H9 (cell line): Measurements from ENCODE around the gene ING1. TPM values are rescaled to one million over a fixed set of nuclear protein-coding genes. Genes with fewer than 3 reads are reported as not detected.

Experiments
- DNase-seq: peaks from one replicate; pipeline ENCODE4 v3.0.0-alpha.2; 2017
- H2AFZ ChIP-seq: one replicate; pipeline ENCODE4 v1.6.1; 2013; ENCODE audit warnings: mild to moderate bottlenecking, low read length, control low read depth, moderate library complexity
- H2AK5ac ChIP-seq: 2 replicates; pipeline ENCODE4 v1.6.1; 2013; ENCODE audit warnings: low read length, control low read depth, mixed read lengths; ENCODE audit not compliant: insufficient read length
- H2BK120ac ChIP-seq: one replicate; pipeline ENCODE4 v1.6.1; 2013; ENCODE audit warnings: low read depth, mild to moderate bottlenecking, low read length, control low read depth, inconsistent platforms; ENCODE audit not compliant: poor library complexity, severe bottlenecking
- H2BK12ac ChIP-seq: 2 replicates; pipeline ENCODE4 v1.6.1; 2013; ENCODE audit warnings: low read length, control low read depth, mixed read lengths, low read depth; ENCODE audit not compliant: insufficient read length
- H2BK15ac ChIP-seq: 2 replicates; pipeline ENCODE4 v1.6.1; 2013; ENCODE audit warnings: low read depth, low read length, control low read depth
- H2BK20ac ChIP-seq: one replicate; pipeline ENCODE4 v1.6.1; 2013; ENCODE audit warnings: low read depth, mild to moderate bottlenecking, low read length, control low read depth, inconsistent platforms; ENCODE audit not compliant: poor library complexity, severe bottlenecking
- H2BK5ac ChIP-seq: 2 replicates; pipeline ENCODE4 v1.6.1; 2013; ENCODE audit warnings: low read length, control low read depth, mixed read lengths; ENCODE audit not compliant: insufficient read length
- H3K14ac ChIP-seq: 2 replicates; pipeline ENCODE4 v1.6.1; 2013; ENCODE audit warnings: low read length, control low read depth; ENCODE audit not compliant: insufficient read depth
- H3K18ac ChIP-seq: 2 replicates; pipeline ENCODE4 v1.6.1; 2013; ENCODE audit warnings: low read depth, mild to moderate bottlenecking, mixed read lengths, low read length, control low read depth; ENCODE audit not compliant: insufficient read length
- H3K23ac ChIP-seq: 2 replicates; pipeline ENCODE4 v1.6.1; 2013; ENCODE audit warnings: low read length, control low read depth, mixed read lengths, low read depth; ENCODE audit not compliant: insufficient read length
- H3K23me2 ChIP-seq: 2 replicates; pipeline ENCODE4 v1.6.1; 2013; ENCODE audit warnings: low read depth, mild to moderate bottlenecking, mixed read lengths, low read length, control low read depth; ENCODE audit not compliant: insufficient read length, poor library complexity, severe bottlenecking
- H3K27ac ChIP-seq: 2 replicates; pipeline ENCODE4 v1.5.1; 2013; ENCODE audit warnings: low read length, control low read depth, mixed read lengths, low read depth; ENCODE audit not compliant: insufficient read length
- H3K27me3 ChIP-seq: 2 replicates; pipeline ENCODE4 v1.6.1; 2013; ENCODE audit warnings: low read length, control low read depth, inconsistent platforms; ENCODE audit not compliant: insufficient read depth
- H3K4ac ChIP-seq: 2 replicates; pipeline ENCODE4 v1.6.1; 2013; ENCODE audit warnings: low read depth, mild to moderate bottlenecking, control low read depth, inconsistent platforms, low read length, moderate library complexity
- H3K4me1 ChIP-seq: 2 replicates; pipeline ENCODE4 v1.6.1; 2013; ENCODE audit warnings: low read length, control low read depth, inconsistent platforms; ENCODE audit not compliant: insufficient read depth
- H3K4me2 ChIP-seq: 2 replicates; pipeline ENCODE4 v1.6.1; 2013; ENCODE audit warnings: low read length, control low read depth, mixed read lengths; ENCODE audit not compliant: insufficient read length, insufficient read depth
- H3K56ac ChIP-seq: 2 replicates; pipeline ENCODE4 v1.6.1; 2013; ENCODE audit warnings: low read depth, mild to moderate bottlenecking, mixed read lengths, low read length, control low read depth; ENCODE audit not compliant: insufficient read length
- H3K79me1 ChIP-seq: 2 replicates; pipeline ENCODE4 v1.6.1; 2013; ENCODE audit warnings: low read depth, mild to moderate bottlenecking, moderate library complexity, low read length, control low read depth, inconsistent platforms; ENCODE audit not compliant: insufficient read depth, poor library complexity, severe bottlenecking
- H3K79me2 ChIP-seq: 2 replicates; pipeline ENCODE4 v1.6.1; 2013; ENCODE audit warnings: low read length, control low read depth, inconsistent platforms; ENCODE audit not compliant: insufficient read depth
- H3K9ac ChIP-seq: 2 replicates; pipeline ENCODE4 v1.6.1; 2013; ENCODE audit warnings: low read length, control low read depth, mixed read lengths; ENCODE audit not compliant: insufficient read length; ENCODE audit errors: extremely low read depth
- H3K9me3 ChIP-seq: one replicate; pipeline ENCODE4 v1.6.1; 2013; ENCODE audit warnings: low read depth, low read length, inconsistent platforms; ENCODE audit not compliant: control insufficient read depth
- H3T11ph ChIP-seq: one replicate; pipeline ENCODE4 v1.6.1; 2013; ENCODE audit warnings: mild to moderate bottlenecking, low read length, control low read depth, inconsistent platforms
- H4K20me1 ChIP-seq: one replicate; pipeline ENCODE4 v1.6.1; 2013; ENCODE audit not compliant: control insufficient read depth, insufficient read length, insufficient read depth
- H4K5ac ChIP-seq: 2 replicates; pipeline ENCODE4 v1.6.1; 2013; ENCODE audit warnings: low read depth, mild to moderate bottlenecking, mixed read lengths, low read length, control low read depth; ENCODE audit not compliant: insufficient read length
- H4K8ac ChIP-seq: replicated peaks from 2 replicates; pipeline ENCODE4 v1.6.1; 2013; ENCODE audit warnings: low read length, control low read depth, mixed read lengths, low read depth; ENCODE audit not compliant: insufficient read length
- H4K91ac ChIP-seq: 2 replicates; pipeline ENCODE4 v1.6.1; 2013; ENCODE audit warnings: low read depth, mild to moderate bottlenecking, moderate library complexity, mixed read lengths, low read length, control low read depth; ENCODE audit not compliant: insufficient read length
- H3K27ac Mint-ChIP-seq, 3 experiments: 2 replicates in 2 of 3; 3 replicates in 1 of 3; pipeline ENCODE4 v1.8.0; 2020 to 2021; ENCODE audit warnings: mixed read lengths in 3 of 3, mild to moderate bottlenecking in 1 of 3, moderate library complexity in 1 of 3
- H3K27me3 Mint-ChIP-seq: 2 replicates; pipeline ENCODE4 v1.8.0; 2021; ENCODE audit warnings: low read depth, mild to moderate bottlenecking, moderate library complexity, mixed read lengths
- H3K36me3 Mint-ChIP-seq, 3 experiments: 2 replicates in 2 of 3; 3 replicates in 1 of 3; pipeline ENCODE4 v1.8.0; 2020 to 2021; ENCODE audit warnings: low read depth in 3 of 3, mixed read lengths in 3 of 3; ENCODE audit not compliant: insufficient read depth in 1 of 3
- H3K4me1 Mint-ChIP-seq, 2 experiments: 2 replicates each; pipeline ENCODE4 v1.8.0; 2020; ENCODE audit warnings: mixed read lengths in 2 of 2
- H3K4me3 Mint-ChIP-seq, 2 experiments: 2 replicates in 1 of 2; 3 replicates in 1 of 2; pipeline ENCODE4 v1.8.0; 2020 to 2021; ENCODE audit warnings: mild to moderate bottlenecking in 2 of 2, mixed read lengths in 2 of 2, moderate library complexity in 1 of 2
- H3K9me3 Mint-ChIP-seq, 2 experiments: 2 replicates in 1 of 2; 3 replicates in 1 of 2; pipeline ENCODE4 v1.8.0; 2020; ENCODE audit warnings: mild to moderate bottlenecking in 2 of 2, mixed read lengths in 2 of 2, moderate library complexity in 1 of 2
- WGBS: extraction: QIAGEN DNeasy Blood & Tissue Kit; methylation state at CpG from one replicate; pipeline ENCODE4 v1.1.7; 2013; ENCODE audit warnings: missing lambda C conversion rate, low lambda C conversion rate, mixed read lengths; ENCODE audit not compliant: insufficient read length; ENCODE audit errors: extremely low coverage; 5-methylcytosine and 5-hydroxymethylcytosine counted together
- total RNA-seq: library from RNA; stranded (reverse); gene quantifications from 2 replicates; pipeline ENCODE4 v1.2.1, GENCODE V29; 2021
- TF ChIP-seq, protein P1 (sequence below): fragments of 200-600 bp; sonication (generic); conservative IDR thresholded peaks from 3 replicates; pipeline ENCODE4 v1.8.0; 2021; ENCODE audit warnings: antibody characterized with exemption, mild to moderate bottlenecking

Gene ING1
- total RNA-seq, 1 experiment from 2014 or later = 17.3 TPM

DNA sequence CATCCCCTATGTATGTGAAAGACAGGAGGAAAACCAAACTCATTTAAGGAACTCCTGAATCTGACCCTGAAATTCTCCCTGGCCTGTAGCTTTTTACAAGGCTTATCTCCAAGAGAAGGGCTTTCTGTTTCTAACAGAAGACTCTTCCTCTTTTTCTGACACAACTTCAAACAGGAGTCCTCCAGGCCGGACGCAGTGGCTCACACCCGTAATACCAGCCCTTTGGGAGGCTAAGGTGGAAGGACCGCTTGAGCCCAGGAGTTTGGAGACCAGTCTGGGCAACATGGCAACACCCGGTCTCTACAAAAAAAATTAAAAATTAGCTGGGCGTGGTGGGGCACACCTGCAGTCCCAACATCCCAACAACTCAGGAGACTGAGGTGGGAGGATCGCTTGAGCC lies 49.5 kb upstream of the ING1 start:
- Histone ChIP-seq H4K8ac (no peak overlapping the region), H2AFZ (no peak overlapping the region), H3K18ac (no peak overlapping the region), H4K5ac (no peak overlapping the region), H3T11ph (no peak overlapping the region), H2BK15ac (no peak overlapping the region), H3K4me1 (no peaks in the 10 kb centered on the region), H3K56ac (no peak overlapping the region), H3K79me1 (no peaks in the 10 kb centered on the region), H2BK5ac (no peak overlapping the region), H4K20me1 (no peaks in the 10 kb centered on the region), H3K27me3 (no peaks in the 10 kb centered on the region), H3K4me2 (no peak overlapping the region), H3K4ac (no peak overlapping the region), H2BK20ac (no peak overlapping the region), H3K23ac (no peak overlapping the region), H2BK12ac (no peak overlapping the region), H3K14ac (no peak overlapping the region), H3K9ac (no peak overlapping the region), H3K9me3 (peaks cover 10% of the 10 kb centered on the region), H3K27ac (no peak overlapping the region), H4K91ac (no peak overlapping the region), H3K79me2 (no peaks in the 10 kb centered on the region), H2BK120ac (no peak overlapping the region), H2AK5ac (no peak overlapping the region), H3K23me2 (no peaks in the 10 kb centered on the region)
- H3K4me1 Mint-ChIP-seq = peaks cover 3% of the 10 kb centered on the region in 2 experiments; a peak in 2 of 4 replicates
- no peak for DNase-seq
- H3K27me3 Mint-ChIP-seq = no peaks in the 10 kb centered on the region
- WGBS = no CpG with 5 or more reads among the region's 7 CpGs
- peaks cover 32 to 33% of the 10 kb centered on the region in 2 experiments for H3K9me3 Mint-ChIP-seq
- peaks cover 71 to 91% (median 88%) of the 10 kb centered on the region in 3 experiments for H3K36me3 Mint-ChIP-seq
- no peak overlapping the region for H3K4me3 Mint-ChIP-seq
- TF ChIP-seq, protein P1, sequence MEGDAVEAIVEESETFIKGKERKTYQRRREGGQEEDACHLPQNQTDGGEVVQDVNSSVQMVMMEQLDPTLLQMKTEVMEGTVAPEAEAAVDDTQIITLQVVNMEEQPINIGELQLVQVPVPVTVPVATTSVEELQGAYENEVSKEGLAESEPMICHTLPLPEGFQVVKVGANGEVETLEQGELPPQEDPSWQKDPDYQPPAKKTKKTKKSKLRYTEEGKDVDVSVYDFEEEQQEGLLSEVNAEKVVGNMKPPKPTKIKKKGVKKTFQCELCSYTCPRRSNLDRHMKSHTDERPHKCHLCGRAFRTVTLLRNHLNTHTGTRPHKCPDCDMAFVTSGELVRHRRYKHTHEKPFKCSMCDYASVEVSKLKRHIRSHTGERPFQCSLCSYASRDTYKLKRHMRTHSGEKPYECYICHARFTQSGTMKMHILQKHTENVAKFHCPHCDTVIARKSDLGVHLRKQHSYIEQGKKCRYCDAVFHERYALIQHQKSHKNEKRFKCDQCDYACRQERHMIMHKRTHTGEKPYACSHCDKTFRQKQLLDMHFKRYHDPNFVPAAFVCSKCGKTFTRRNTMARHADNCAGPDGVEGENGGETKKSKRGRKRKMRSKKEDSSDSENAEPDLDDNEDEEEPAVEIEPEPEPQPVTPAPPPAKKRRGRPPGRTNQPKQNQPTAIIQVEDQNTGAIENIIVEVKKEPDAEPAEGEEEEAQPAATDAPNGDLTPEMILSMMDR = no peak
- H3K27ac Mint-ChIP-seq = no peak overlapping the region
